ENCODE results near the gene CLDN22. TPM values are rescaled to one million over a fixed set of nuclear protein-coding genes. Genes with fewer than 3 reads are reported as not detected.

The CLDN22 gene
- total and polyA plus RNA-seq, 4 donors = 0.05 TPM; not detected in 3

- no peak for TF ChIP-seq HNF4A (conservative IDR thresholded peaks at IDR 0.05)
- no peak for TF ChIP-seq ZBTB33 (IDR thresholded peaks at IDR 0.05)
- TF ChIP-seq TAF1 (conservative IDR thresholded peaks at IDR 0.05) = no peak
- no peak for TF ChIP-seq CTCF (IDR thresholded peaks at IDR 0.05; ENCODE audit: low read depth, low read length, missing input control)
- TF ChIP-seq REST (IDR thresholded peaks at IDR 0.05) = no peak
- TF ChIP-seq RXRA (IDR thresholded peaks at IDR 0.05) = no peak
- TF ChIP-seq MAX (IDR thresholded peaks at IDR 0.05) = no peak
- TF ChIP-seq FOXA2 (IDR thresholded peaks at IDR 0.05) = no peak
- no peak for TF ChIP-seq EGR1 (IDR thresholded peaks at IDR 0.05; ENCODE audit: low read depth in 2 of 2)
- no peak for TF ChIP-seq NR2F2 (IDR thresholded peaks at IDR 0.05)
- H3K27me3 ChIP-seq (ENCODE audit: control insufficient read depth in 4 of 4, insufficient read depth in 4 of 4, low read length in 3 of 4) = no peaks in the 10 kb centered on the region
- H3K9ac ChIP-seq (ENCODE audit: low read depth in 1 of 2, low read length in 2 of 2) = no peak overlapping the region
- H3K4me1 ChIP-seq (ENCODE audit: control insufficient read depth in 4 of 4, insufficient read depth in 4 of 4, low read length in 3 of 4) = no peaks in the 10 kb centered on the region
- DNase-seq (ENCODE audit: low spot score) = no peak
- H3K4me3 ChIP-seq (ENCODE audit: low read depth in 1 of 3, low read length in 3 of 3) = no peak overlapping the region
- no peak overlapping the region for H3K27ac ChIP-seq (ENCODE audit: low read depth in 1 of 2, low read length in 2 of 2)
- H3K9me3 ChIP-seq (ENCODE audit: control insufficient read depth in 4 of 4, low read length in 3 of 4) = peaks cover 0 to 3% (median 0%) of the 10 kb centered on the region in 4 donors
- WGBS = 86% methylated on average over 2 of the region's 2 CpGs
- H3K36me3 ChIP-seq (ENCODE audit: control insufficient read depth in 4 of 4, insufficient read depth in 3 of 4, low read depth in 1 of 4, low read length in 3 of 4) = no peaks in the 10 kb centered on the region
These were observed 10.8 kb upstream of the CLDN22 start for GRCh38 chr4:183330841-183331240.

GRCh38 chr4:183329954-183330742, 10.1 kb upstream of the CLDN22 start:
- H3K27me3 ChIP-seq (ENCODE audit: control insufficient read depth in 4 of 4, insufficient read depth in 4 of 4, low read length in 3 of 4) = no peaks in the 10 kb centered on the region
- DNase-seq (ENCODE audit: low spot score) = no peak
- H3K9ac ChIP-seq (ENCODE audit: low read depth in 1 of 2, low read length in 2 of 2) = no peak overlapping the region
- peaks cover 0 to 3% (median 0%) of the 10 kb centered on the region in 4 donors for H3K9me3 ChIP-seq (ENCODE audit: control insufficient read depth in 4 of 4, low read length in 3 of 4)
- no peaks in the 10 kb centered on the region for H3K36me3 ChIP-seq (ENCODE audit: control insufficient read depth in 4 of 4, insufficient read depth in 3 of 4, low read depth in 1 of 4, low read length in 3 of 4)
- WGBS = 80% methylated on average over 10 of the region's 10 CpGs
- H3K4me1 ChIP-seq (ENCODE audit: control insufficient read depth in 4 of 4, insufficient read depth in 4 of 4, low read length in 3 of 4) = no peaks in the 10 kb centered on the region
- no peak overlapping the region for H3K27ac ChIP-seq (ENCODE audit: low read depth in 1 of 2, low read length in 2 of 2)
- H3K4me3 ChIP-seq (ENCODE audit: low read depth in 1 of 3, low read length in 3 of 3) = no peak overlapping the region
- no peak for TF ChIP-seq TAF1 (conservative IDR thresholded peaks at IDR 0.05)
- no peak for TF ChIP-seq GABPA (IDR thresholded peaks at IDR 0.05 in 1 of 2, conservative IDR thresholded peaks at IDR 0.05 in 1 of 2)
- no peak for TF ChIP-seq CTCF (IDR thresholded peaks at IDR 0.05; ENCODE audit: low read depth, low read length, missing input control)
- no peak for TF ChIP-seq NR2F2 (IDR thresholded peaks at IDR 0.05)
- no peak for TF ChIP-seq HNF4A (conservative IDR thresholded peaks at IDR 0.05)
- no peak for TF ChIP-seq HNF4G (IDR thresholded peaks at IDR 0.05)
- no peak for TF ChIP-seq RXRA (IDR thresholded peaks at IDR 0.05)
- no peak for TF ChIP-seq ATF3 (IDR thresholded peaks at IDR 0.05)
- TF ChIP-seq MAX (IDR thresholded peaks at IDR 0.05) = no peak
- TF ChIP-seq EGR1 (IDR thresholded peaks at IDR 0.05; ENCODE audit: low read depth in 2 of 2) = no peak
- no peak for TF ChIP-seq ZBTB33 (IDR thresholded peaks at IDR 0.05)
- TF ChIP-seq FOXA2 (IDR thresholded peaks at IDR 0.05) = no peak
- TF ChIP-seq JUND (IDR thresholded peaks at IDR 0.05) = no peak
- no peak for TF ChIP-seq YY1 (IDR thresholded peaks at IDR 0.05)
- no peak for TF ChIP-seq SP1 (IDR thresholded peaks at IDR 0.05)
- TF ChIP-seq RAD21 (IDR thresholded peaks at IDR 0.05) = no peak

All from liver (tissue), 9 donors.